ENCODE data around the gene L3MBTL3.

Gene L3MBTL3

DNA sequence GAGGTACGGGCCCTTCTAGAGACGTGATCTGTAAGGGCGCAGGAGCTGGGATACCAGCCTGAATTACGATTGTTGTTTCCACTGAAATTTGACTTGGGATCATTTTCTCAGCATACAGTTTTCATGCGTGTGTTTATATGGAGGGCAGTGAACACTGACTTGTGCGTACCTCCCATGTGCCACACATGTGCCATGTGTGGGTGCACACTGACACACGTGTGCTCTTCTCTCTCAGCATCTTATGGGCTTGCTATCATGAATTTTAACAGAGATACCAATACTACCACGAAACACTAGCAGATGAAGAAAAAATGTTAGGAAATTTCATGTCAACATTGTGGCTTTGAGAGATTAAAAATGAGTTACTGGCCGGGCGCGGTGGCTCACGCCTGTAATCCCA is 39.1 kb downstream of the L3MBTL3 start:
- TF ChIP-seq EGR1 (IDR thresholded peaks at IDR 0.05) (no peak), TCF12 (IDR thresholded peaks at IDR 0.05; ENCODE audit: low read depth) (no peak), RAD21 (IDR thresholded peaks at IDR 0.05; ENCODE audit: low read depth) (no peak), TEAD4 (IDR thresholded peaks at IDR 0.05) (no peak), CEBPB (IDR thresholded peaks at IDR 0.05) (no peak), TAF1 (IDR thresholded peaks at IDR 0.05; ENCODE audit: low read depth) (no peak), EP300 (IDR thresholded peaks at IDR 0.05; ENCODE audit: borderline replicate concordance) (no peak), ZBTB7A (IDR thresholded peaks at IDR 0.05; ENCODE audit: low read depth) (no peak), NFIC (IDR thresholded peaks at IDR 0.05) (no peak), CREB1 (IDR thresholded peaks at IDR 0.05; ENCODE audit: low read depth) (no peak)
- TF ChIP-seq, protein P1, sequence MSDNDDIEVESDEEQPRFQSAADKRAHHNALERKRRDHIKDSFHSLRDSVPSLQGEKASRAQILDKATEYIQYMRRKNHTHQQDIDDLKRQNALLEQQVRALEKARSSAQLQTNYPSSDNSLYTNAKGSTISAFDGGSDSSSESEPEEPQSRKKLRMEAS (IDR thresholded peaks at IDR 0.05), result no peak
- TF ChIP-seq, protein P2, sequence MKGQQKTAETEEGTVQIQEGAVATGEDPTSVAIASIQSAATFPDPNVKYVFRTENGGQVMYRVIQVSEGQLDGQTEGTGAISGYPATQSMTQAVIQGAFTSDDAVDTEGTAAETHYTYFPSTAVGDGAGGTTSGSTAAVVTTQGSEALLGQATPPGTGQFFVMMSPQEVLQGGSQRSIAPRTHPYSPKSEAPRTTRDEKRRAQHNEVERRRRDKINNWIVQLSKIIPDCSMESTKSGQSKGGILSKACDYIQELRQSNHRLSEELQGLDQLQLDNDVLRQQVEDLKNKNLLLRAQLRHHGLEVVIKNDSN (IDR thresholded peaks at IDR 0.05), result no peak

DNA sequence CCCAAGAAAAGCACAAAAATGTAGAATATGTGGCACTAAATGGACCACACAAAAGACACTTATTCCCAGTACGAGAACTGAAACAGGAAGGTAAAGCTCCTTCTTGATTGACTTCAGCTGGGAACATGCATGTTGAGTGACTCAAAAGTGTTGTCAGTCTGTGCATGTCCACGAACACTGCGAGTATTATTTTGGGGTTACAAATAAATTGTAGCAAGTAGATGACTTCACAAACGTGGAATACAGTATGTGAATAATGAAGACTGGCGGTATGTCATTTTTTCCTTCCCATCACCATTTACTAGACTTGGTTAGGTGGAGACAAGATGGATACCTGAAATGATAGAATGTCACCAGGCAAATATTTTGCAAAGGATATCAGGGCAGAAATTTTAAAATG is 45.4 kb downstream of the L3MBTL3 start:
- TF ChIP-seq ZBTB7A (IDR thresholded peaks at IDR 0.05; ENCODE audit: low read depth) (no peak), TAF1 (IDR thresholded peaks at IDR 0.05; ENCODE audit: low read depth) (no peak), TEAD4 (IDR thresholded peaks at IDR 0.05) (no peak), CREB1 (IDR thresholded peaks at IDR 0.05; ENCODE audit: low read depth) (no peak)
- TF ChIP-seq, protein P3, sequence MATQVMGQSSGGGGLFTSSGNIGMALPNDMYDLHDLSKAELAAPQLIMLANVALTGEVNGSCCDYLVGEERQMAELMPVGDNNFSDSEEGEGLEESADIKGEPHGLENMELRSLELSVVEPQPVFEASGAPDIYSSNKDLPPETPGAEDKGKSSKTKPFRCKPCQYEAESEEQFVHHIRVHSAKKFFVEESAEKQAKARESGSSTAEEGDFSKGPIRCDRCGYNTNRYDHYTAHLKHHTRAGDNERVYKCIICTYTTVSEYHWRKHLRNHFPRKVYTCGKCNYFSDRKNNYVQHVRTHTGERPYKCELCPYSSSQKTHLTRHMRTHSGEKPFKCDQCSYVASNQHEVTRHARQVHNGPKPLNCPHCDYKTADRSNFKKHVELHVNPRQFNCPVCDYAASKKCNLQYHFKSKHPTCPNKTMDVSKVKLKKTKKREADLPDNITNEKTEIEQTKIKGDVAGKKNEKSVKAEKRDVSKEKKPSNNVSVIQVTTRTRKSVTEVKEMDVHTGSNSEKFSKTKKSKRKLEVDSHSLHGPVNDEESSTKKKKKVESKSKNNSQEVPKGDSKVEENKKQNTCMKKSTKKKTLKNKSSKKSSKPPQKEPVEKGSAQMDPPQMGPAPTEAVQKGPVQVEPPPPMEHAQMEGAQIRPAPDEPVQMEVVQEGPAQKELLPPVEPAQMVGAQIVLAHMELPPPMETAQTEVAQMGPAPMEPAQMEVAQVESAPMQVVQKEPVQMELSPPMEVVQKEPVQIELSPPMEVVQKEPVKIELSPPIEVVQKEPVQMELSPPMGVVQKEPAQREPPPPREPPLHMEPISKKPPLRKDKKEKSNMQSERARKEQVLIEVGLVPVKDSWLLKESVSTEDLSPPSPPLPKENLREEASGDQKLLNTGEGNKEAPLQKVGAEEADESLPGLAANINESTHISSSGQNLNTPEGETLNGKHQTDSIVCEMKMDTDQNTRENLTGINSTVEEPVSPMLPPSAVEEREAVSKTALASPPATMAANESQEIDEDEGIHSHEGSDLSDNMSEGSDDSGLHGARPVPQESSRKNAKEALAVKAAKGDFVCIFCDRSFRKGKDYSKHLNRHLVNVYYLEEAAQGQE (IDR thresholded peaks at IDR 0.05; ENCODE audit: low read depth), result no peak

DNA sequence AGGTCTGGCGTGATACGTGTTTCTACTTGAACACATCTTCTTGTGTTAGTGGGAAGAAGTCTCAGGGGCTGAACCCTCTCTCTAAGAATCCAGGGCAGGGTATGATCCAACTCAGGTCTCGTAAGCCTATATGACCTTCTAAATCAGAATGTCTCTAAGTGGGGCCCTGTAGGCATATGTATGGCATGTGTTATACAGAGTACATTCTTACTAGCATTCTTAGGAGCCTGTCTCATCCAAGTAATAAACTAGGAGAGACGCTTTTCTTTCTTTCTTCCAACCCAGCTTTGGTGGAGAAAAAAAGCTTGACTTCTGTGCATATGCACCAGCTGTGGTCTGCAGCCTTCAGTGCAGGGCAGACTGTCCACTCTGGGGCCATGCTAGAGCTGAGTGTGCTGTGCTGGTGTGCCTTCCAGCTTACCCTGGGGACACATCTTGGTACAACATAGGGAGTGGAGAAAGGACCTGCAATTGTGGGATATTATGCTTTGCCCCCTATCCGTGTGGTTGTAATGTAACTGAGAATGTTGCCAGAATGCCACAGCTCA is 47.3 kb downstream of the L3MBTL3 start:
- TF ChIP-seq, protein P3 (IDR thresholded peaks at IDR 0.05; ENCODE audit: low read depth), result no peak
- TF ChIP-seq CEBPB (IDR thresholded peaks at IDR 0.05) (no peak), TEAD4 (IDR thresholded peaks at IDR 0.05) (no peak), YY1 (IDR thresholded peaks at IDR 0.05; ENCODE audit: low read depth) (no peak), TCF12 (IDR thresholded peaks at IDR 0.05; ENCODE audit: low read depth) (no peak), TAF1 (IDR thresholded peaks at IDR 0.05; ENCODE audit: low read depth) (no peak), RAD21 (IDR thresholded peaks at IDR 0.05; ENCODE audit: low read depth) (no peak), NFIC (IDR thresholded peaks at IDR 0.05) (no peak), ZBTB7A (IDR thresholded peaks at IDR 0.05; ENCODE audit: low read depth) (no peak), CREB1 (IDR thresholded peaks at IDR 0.05; ENCODE audit: low read depth) (no peak), EGR1 (IDR thresholded peaks at IDR 0.05) (no peak), EP300 (IDR thresholded peaks at IDR 0.05; ENCODE audit: borderline replicate concordance) (no peak), FOXM1 (IDR thresholded peaks at IDR 0.05; ENCODE audit: borderline replicate concordance, low read depth) (no peak)
- TF ChIP-seq, protein P1 (IDR thresholded peaks at IDR 0.05), result no peak
- TF ChIP-seq, protein P2 (IDR thresholded peaks at IDR 0.05), result no peak

DNA sequence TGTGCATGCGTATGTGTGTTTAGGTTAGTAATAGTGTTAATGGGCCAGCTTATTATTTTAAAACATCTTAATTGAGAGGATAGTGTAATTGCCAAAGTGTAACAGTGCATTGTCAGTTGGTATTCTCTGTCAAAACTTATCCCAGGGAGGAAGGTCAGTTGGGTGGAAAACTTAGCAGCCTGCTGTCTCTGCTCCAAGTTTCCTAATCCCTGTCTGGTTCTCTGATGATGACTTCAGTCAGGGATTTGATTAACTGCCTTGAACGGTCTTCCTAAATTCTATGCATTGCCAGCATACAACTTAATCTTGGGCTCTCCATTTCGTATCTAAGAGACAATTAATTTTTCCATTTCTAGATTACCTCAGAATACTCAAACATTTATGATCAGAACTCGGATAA is 51.1 kb downstream of the L3MBTL3 start:
- TF ChIP-seq EGR1 (IDR thresholded peaks at IDR 0.05), result no peak
- no peak for TF ChIP-seq TEAD4 (IDR thresholded peaks at IDR 0.05)
- TF ChIP-seq ZBTB7A (IDR thresholded peaks at IDR 0.05; ENCODE audit: low read depth), result no peak
- no peak for TF ChIP-seq RAD21 (IDR thresholded peaks at IDR 0.05; ENCODE audit: low read depth)
- no peak for TF ChIP-seq YY1 (IDR thresholded peaks at IDR 0.05; ENCODE audit: low read depth)
- no peak for TF ChIP-seq TCF12 (IDR thresholded peaks at IDR 0.05; ENCODE audit: low read depth)
- TF ChIP-seq NFIC (IDR thresholded peaks at IDR 0.05), result no peak
- no peak for TF ChIP-seq CEBPB (IDR thresholded peaks at IDR 0.05)
- TF ChIP-seq TAF1 (IDR thresholded peaks at IDR 0.05; ENCODE audit: low read depth), result no peak
- TF ChIP-seq, protein P1 (IDR thresholded peaks at IDR 0.05), result no peak
- TF ChIP-seq, protein P3 (IDR thresholded peaks at IDR 0.05; ENCODE audit: low read depth), result no peak
- TF ChIP-seq FOXM1 (IDR thresholded peaks at IDR 0.05; ENCODE audit: borderline replicate concordance, low read depth), result no peak
- TF ChIP-seq EP300 (IDR thresholded peaks at IDR 0.05; ENCODE audit: borderline replicate concordance), result no peak
- TF ChIP-seq CREB1 (IDR thresholded peaks at IDR 0.05; ENCODE audit: low read depth), result no peak
- TF ChIP-seq, protein P2 (IDR thresholded peaks at IDR 0.05), result no peak
